Measurements from ENCODE around the gene LTBP1.

DNA sequence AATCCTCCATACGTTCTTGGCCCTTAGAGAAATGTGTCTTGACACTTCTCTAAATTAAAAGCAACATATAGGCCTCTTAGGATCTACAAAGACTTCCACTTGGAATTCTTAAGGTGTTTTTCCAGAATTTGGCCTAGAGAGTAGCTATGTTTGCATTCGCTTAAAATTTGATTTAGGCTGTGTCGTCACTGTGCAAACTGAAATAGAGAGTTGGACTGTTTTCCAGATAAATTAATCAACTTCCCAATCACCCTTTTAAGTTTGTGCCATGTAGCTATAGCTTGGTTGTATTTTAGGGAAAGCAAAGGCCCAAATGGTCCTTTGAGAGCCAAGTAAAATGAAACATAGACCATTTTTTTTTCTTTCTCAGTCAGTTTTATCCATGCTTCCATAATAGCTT, 401.1 kb downstream of the LTBP1 start:
- TF ChIP-seq, protein P1, sequence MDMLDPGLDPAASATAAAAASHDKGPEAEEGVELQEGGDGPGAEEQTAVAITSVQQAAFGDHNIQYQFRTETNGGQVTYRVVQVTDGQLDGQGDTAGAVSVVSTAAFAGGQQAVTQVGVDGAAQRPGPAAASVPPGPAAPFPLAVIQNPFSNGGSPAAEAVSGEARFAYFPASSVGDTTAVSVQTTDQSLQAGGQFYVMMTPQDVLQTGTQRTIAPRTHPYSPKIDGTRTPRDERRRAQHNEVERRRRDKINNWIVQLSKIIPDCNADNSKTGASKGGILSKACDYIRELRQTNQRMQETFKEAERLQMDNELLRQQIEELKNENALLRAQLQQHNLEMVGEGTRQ (IDR thresholded peaks at IDR 0.05), result no peak
- TF ChIP-seq NR3C1 (IDR thresholded peaks at IDR 0.05) (no peak), JUNB (IDR thresholded peaks at IDR 0.05) (no peak), POLR2A (IDR thresholded peaks at IDR 0.05; ENCODE audit: low read length) (no peak), CHD4 (IDR thresholded peaks at IDR 0.05; ENCODE audit: borderline replicate concordance) (no peak), MYC (IDR thresholded peaks at IDR 0.05; ENCODE audit: borderline replicate concordance, low read length) (no peak), EP300 (IDR thresholded peaks at IDR 0.05) (no peak), SMC3 (IDR thresholded peaks at IDR 0.05) (no peak), ZSCAN20 (CRISPR knock-in tag; IDR thresholded peaks at IDR 0.05) (no peak), ESRRA (IDR thresholded peaks at IDR 0.05; ENCODE audit: borderline replicate concordance, low read length) (no peak), MAFK (IDR thresholded peaks at IDR 0.05; ENCODE audit: partially characterized antibody) (no peak)
- TF ChIP-seq, protein P2, sequence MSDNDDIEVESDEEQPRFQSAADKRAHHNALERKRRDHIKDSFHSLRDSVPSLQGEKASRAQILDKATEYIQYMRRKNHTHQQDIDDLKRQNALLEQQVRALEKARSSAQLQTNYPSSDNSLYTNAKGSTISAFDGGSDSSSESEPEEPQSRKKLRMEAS (IDR thresholded peaks at IDR 0.05), result no peak
- TF ChIP-seq, protein P3, sequence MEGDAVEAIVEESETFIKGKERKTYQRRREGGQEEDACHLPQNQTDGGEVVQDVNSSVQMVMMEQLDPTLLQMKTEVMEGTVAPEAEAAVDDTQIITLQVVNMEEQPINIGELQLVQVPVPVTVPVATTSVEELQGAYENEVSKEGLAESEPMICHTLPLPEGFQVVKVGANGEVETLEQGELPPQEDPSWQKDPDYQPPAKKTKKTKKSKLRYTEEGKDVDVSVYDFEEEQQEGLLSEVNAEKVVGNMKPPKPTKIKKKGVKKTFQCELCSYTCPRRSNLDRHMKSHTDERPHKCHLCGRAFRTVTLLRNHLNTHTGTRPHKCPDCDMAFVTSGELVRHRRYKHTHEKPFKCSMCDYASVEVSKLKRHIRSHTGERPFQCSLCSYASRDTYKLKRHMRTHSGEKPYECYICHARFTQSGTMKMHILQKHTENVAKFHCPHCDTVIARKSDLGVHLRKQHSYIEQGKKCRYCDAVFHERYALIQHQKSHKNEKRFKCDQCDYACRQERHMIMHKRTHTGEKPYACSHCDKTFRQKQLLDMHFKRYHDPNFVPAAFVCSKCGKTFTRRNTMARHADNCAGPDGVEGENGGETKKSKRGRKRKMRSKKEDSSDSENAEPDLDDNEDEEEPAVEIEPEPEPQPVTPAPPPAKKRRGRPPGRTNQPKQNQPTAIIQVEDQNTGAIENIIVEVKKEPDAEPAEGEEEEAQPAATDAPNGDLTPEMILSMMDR (IDR thresholded peaks at IDR 0.05), result no peak
- TF ChIP-seq, protein P4, sequence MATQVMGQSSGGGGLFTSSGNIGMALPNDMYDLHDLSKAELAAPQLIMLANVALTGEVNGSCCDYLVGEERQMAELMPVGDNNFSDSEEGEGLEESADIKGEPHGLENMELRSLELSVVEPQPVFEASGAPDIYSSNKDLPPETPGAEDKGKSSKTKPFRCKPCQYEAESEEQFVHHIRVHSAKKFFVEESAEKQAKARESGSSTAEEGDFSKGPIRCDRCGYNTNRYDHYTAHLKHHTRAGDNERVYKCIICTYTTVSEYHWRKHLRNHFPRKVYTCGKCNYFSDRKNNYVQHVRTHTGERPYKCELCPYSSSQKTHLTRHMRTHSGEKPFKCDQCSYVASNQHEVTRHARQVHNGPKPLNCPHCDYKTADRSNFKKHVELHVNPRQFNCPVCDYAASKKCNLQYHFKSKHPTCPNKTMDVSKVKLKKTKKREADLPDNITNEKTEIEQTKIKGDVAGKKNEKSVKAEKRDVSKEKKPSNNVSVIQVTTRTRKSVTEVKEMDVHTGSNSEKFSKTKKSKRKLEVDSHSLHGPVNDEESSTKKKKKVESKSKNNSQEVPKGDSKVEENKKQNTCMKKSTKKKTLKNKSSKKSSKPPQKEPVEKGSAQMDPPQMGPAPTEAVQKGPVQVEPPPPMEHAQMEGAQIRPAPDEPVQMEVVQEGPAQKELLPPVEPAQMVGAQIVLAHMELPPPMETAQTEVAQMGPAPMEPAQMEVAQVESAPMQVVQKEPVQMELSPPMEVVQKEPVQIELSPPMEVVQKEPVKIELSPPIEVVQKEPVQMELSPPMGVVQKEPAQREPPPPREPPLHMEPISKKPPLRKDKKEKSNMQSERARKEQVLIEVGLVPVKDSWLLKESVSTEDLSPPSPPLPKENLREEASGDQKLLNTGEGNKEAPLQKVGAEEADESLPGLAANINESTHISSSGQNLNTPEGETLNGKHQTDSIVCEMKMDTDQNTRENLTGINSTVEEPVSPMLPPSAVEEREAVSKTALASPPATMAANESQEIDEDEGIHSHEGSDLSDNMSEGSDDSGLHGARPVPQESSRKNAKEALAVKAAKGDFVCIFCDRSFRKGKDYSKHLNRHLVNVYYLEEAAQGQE (IDR thresholded peaks at IDR 0.05), result no peak
